T-helper 22 cell (primary cell): Measurements from ENCODE around the gene CDH12.
"Not testable (repeated sequence)": the region's sequence is repeated elsewhere in the genome, so short reads cannot be mapped to it uniquely, and the experiment has no call there.

Experiments used
- DNase-seq: peaks from one replicate; pipeline ENCODE4 v3.0.0-alpha.2; 2020; ENCODE audit warnings: low read depth

CDH12 gene

DNA sequence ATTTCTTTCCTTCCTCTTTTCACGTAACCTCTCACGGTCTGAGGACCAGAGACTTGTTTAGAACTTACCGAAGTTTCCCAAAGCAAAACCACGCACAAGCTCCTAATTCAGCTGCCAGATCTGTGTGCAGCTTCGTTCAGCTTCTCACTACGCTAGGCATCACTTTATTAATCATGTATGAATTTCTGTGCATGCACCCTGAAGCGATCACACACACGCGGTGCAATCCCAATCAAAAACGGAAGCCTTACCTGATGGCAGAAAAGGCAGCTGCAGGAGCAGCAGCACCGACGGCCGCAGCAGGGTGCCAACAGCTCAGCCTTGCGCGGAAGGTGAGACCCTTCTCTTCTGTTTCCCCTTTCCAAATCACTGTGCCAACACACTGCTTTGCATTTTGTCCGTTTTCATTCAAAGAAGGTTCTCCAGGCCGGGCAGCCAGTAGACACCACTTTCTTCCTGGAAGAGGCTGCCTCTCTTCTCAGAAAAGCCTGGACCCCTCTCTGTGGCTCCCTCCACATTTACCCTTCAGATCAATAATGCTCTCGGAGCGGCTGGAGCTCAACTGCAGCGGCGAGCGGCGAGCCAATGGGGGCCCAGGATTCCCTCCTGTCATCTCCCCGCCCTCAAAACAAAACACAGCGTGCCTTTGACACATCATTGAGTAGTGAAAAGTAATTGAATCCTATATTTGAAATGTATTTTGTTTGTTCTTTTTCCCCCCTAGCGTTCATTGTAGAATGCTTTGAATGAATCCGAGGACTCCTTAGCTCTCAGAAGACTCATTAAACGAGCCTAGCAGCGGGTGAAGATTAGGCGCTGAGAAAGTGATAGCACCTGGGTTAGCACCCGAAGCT, at the start of gene CDH12:
Gene CDH12, minus strand, starts transcription at position 538 of the 854 bp plus-strand sequence.
- DNase-seq = no peak

DNA sequence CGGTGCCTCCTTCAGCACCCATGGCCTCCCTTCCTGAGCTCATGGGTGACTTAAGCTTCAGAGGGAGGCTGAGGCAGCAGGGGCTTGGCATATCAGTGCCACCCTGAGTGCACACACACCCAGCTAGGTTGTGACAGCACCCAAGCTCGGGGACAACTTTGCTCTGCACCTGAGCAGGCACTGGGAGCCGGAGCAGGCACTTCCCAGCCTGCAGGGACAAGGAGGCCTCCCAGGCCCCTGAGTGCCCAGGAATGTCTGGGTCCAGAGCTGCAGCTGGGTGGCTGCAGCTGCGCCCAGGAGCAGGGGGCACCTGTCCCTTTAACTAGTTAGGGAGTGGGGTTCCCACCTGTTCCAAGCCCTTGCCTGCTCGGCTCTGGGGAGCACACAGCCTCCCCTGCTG, 48.7 kb upstream of the CDH12 start:
- no peak for DNase-seq

DNA sequence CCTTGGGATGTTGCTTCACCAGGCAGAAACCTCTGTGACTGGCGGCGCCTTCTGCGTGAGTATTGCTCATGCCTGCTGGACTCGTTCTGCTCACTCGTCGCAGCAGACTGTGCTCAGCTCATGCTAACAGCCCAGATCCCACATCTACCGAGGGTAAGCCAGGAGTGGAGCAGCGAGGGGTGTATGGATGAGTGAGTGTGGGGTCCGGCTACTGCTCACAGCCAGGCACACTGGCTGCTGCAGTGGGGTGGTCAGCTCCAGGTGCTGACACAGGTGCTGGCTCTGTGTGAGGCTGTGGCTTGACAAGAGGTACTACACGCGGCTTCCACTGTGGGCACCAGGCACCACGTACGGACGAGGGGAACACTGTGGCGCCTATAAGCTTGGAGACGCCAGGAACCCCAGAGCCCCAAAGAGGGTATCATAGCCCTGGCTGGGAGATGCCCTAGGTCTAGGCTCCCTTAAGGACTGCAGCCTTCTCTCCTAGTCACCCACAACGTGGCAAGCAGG, 47.7 kb upstream of the CDH12 start:
- no peak for DNase-seq

DNA sequence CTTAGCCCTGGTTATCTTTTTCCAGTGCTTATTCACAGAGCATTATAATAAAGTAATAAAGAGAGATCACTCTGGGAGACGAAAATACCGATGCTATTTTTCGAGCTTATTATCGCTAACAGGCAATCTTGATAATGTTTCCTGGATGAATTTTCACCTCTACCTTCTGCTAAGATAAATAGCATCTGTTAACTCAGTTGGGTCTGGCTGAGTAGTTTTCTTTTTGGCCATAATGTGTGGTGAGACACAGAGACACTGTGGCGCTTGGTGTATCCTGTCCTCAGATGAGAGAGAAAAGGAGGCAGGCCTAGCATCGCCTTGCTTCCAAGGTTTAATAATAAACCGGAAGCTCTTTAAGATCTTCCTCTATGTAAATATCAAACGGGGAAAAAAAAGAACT, 46.2 kb upstream of the CDH12 start:
- DNase-seq = no peak

DNA sequence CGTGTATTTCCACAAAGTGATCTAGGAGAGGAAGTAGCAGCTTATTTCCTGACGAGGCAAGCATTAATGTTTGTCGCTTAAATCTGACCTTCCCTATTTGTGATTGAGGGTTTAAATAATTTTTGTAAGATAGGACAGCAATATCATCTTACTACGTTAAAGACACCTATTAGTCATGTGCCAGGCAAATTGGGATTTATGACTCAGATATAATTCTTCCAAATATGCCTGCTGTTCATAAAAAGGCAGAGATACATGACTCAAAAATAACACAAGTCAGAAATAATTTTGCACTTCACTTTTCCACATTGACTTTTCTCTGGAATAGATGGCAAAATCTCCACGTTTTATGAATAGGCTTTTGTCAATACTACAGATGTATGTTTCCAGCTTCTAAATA, 43.0 kb upstream of the CDH12 start:
- no peak for DNase-seq

DNA sequence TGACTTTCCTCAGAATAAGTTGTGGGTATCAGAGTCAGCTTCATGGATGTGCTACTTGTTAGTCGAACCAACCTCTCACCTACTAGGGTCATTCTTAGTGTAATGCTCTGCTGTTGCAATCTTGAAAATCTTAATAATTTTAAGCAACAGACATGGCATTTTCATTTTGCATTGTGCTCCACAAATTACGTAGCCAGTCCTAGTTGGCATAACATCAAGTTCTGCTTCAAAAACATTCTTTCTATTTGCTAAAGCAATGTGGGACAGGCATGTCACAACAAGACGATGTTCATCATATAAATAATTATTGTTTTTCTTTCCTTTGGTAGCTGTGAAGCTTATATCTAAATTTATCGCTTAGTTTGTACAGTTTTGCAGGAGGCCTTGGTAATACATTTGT, 39.3 kb upstream of the CDH12 start:
- DNase-seq = no peak

DNA sequence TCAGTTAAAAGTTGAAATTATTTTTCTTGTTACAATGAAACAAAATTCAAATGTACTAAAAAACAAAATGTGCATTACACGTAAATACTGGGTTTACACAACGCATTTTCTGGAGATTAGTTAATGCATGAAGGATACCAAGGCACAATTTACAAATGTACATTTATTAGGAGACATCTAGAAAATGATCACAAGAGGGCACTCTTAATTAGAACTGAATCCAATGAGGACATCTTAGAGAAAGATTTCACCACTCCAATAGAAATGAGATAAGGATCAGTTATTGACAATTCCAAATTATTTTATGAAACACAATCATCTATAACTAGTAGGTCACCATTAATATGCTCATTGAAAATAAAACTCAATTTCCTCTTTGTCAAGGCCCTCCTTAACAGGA, 36.6 kb upstream of the CDH12 start:
- no peak for DNase-seq

DNA sequence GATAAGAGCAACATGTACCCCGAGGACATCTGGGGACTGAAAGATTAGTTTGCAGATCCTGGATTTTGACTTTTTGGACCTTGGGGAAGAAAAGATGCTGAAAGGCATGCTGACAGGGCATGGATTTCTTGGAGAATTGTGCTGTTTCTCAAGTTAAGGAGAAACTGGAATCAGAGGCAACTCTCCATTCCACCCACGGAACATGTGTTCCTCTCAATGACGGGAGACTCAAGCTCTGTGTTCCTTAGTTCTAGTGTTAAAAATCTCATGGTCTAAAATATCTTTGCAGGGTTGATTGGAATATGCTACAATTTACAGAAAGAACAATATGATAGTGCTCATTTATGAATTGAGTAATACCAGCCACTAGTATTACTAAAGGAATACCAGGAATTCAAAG, 34.4 kb upstream of the CDH12 start:
- DNase-seq = no peak

DNA sequence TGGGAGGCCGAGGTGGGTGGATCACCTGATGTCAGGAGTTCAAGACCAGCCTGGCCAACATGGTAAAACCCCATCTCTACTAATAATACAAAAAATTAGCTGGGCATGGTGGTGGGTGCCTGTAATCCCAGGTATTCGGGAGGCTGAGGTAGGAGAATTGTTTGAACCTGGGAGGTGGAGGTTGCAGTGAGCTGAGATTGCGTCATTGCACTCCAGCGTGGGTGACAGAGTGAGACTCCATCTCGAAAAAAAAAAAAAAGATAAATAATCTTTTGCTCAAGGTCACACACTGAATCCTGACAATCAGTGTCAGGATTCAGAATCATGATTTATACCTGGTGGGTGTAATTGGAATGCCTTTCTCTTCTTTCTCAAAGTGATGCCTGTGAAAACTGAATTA, 5.8 kb upstream of the CDH12 start:
- DNase-seq = not testable (repeated sequence)

DNA sequence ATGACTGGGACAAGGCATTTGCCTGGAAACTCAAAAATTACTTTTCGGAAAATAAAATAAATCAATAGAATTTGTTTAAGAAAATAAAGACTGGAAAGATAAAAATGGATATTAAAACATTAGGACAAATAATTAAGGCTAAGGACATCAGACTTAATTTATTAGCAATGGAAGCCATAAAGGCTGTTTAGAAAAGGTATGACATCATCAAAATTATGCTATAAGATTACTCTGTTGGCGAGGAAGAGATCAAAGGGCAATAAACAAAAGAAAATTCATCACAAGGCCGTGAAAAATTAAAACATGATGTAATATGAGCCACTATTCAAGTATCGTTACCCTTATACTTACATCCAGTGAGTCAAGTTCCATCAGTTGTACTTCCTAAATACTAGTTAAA, 2.7 kb upstream of the CDH12 start:
- DNase-seq = no peak

DNA sequence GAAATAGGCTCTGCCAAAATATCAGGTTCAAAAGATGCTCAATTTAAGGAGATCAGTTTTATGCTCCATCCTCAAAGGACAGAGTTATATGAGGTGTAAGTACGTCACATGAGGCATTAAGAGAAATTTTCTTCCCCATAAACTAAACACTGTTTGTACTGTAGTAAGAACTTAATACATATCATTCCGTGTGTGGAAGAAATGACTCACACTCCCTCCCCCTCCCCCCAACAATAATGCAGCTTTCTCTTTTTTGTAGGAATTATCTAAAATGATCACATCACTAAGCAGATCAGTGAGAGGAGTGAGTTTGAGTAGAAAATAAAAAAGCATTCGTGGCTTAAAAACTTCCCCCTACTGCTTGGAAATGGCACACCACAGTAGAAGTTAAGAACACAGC, 2.2 kb downstream of the CDH12 start:
- DNase-seq = no peak

DNA sequence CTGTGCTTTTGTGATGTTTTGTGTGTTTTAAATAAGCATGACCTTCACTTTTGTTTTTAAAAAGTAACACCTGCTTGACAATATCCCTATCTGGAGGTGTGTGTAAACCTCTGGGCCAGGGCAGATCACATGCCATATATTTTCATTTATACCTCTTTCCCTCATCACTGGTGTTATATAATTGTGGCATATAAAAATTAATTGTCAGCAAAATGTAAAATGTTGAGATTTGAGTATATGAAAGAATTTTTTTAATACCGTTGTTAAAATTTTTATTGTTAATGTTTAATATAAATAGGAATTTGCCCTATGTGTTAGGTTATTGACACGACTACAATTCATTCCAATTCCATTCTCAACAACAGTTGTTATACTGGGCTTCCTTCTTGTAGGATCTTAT, 6.5 kb downstream of the CDH12 start:
- DNase-seq = no peak

DNA sequence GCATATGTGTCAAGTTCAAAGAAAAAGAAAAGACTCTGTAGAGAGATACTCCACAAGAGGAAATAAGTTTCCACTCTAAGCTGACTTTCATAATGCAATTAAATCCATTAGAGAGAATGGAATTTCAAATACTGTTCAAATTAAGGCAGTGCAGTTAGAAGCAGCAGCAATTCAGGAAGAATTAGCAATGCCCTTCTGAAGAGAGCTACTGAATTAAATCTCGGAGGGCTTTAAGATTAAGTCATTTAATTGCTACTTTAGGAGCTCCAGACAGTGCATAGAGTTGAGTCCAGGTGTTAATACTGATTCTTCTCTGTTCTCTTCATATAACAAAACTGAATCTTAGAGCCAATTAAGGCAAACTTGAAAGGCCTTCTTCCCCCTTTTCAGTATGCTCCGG, 8.5 kb downstream of the CDH12 start:
- DNase-seq = no peak

DNA sequence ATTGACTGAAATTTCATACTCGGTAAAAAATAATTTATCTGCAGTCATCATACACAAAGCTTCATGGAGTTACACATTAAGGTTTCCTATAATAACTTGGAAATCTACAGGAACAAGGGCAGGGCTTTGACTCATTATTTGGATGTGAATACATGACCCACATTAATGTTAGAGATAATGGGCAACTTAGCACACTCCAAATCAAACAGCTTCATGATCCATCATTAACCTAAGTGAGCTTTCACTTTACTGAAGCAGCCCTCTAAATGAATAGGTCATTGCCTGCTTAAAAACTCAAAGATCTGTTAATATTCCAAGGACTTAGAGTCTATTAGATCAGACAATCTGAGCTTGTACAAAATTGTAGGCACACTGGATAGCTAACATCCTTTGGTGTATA, 9.0 kb downstream of the CDH12 start:
- no peak for DNase-seq

DNA sequence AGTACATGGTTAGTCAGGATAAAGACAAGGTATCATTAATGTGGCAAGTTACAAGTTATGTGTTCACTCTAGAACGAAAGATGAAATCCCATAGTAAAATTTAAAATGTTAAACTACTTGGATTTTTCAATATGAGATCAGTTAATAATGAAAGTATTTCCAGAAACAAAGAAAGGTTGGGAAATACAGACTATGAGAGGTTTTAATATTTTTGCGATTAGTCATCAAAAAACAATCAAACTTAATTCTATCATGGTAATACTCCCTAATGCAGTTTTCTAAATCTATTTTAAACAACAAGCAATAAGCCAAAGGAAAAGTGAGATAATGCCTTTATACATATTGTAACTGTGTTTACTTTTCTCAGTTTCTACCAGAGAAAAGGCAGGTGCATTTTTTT, 10.6 kb downstream of the CDH12 start:
- no peak for DNase-seq

DNA sequence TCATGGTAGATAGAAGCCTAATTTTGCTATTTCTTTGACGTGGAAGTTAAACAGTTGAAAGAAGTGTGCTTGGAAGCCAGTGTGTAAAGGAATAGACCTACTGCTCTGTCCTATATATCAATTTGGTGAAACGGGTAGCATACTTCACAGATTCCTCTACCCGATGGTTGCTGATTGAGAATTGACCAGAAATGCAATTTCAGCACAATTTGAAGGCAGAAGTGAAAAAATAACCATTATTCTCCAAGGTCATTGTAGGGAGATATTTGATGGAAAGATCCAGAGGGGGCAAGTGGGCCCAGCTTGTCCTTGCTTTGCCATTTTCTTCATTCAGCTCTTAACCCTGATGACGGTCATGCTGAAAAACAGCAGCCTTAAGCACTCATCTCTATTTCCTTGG, 15.3 kb downstream of the CDH12 start:
- DNase-seq = no peak

DNA sequence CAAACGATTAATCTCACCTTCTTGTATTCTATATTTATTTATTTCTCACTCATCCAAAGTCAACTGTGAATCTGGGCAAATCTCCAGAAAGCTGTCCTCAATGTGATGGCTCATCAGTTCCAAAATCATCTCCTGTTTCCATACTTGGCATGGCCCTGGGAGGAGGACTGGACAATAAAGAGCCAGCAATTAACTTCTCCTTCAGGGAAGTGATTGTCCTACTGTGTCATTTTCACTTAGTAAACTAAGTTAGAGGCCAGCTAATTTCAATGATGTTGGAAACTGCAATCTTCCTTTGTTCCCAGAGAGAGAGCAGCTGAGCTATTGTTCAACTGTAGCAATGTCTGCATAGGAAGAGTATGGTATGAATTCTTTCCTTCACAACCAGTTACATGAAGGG, 17.5 kb downstream of the CDH12 start:
- no peak for DNase-seq

DNA sequence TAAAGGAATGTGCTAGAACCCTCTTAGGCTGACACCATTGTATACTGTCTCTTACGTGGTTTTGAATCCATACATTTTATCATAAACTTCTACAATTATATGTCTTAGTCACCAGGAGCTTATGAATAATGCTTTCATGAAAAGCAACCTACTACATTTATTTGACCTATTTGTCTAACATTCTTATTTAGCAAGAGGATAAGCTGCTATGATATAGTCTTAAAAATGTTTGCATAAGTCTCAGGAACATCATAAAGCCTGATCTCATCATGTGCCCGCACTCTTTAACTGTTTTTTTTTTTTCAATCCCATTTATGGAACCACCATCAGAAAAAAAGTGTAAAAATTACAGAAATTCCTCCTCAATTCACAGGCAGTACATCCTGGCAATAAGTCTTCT, 59.7 kb downstream of the CDH12 start:
- DNase-seq = no peak

DNA sequence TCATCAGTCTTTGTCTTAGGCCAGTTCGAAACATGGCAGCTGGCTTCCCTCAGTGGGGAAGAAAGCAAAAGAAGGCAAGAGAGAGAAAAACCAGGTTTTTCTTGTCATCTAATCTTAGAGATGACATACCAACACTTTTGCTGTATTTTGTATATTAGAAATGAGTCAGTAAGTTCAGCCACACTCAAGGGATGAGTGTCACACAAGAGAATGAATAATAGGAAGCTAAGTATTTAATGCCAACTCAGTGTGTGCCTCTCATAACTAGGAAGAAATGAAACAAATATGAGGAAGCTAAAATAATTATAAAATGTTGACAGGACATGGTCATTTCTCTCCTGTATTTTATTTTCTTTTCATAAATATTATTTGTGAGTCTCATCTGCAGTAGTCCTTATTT, 65.3 kb downstream of the CDH12 start:
- no peak for DNase-seq

DNA sequence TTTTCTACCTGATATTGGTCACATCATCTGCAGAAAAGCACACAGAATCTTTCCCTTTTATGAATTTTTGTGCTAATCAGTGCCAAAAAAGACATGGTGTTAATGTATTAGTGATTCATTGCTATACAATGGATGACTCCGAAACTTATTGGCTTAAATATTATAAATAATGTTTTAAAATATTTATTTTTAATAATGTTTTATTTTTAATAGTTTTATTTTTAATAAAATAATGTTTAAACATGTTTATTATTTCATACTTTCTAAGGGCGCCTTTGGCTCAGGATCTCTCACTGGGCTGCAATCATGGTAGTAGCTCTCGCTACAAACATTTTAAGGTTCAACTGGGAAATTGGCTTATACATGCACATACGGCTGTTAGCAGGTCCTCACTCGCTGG, 65.7 kb downstream of the CDH12 start:
- DNase-seq = no peak

DNA sequence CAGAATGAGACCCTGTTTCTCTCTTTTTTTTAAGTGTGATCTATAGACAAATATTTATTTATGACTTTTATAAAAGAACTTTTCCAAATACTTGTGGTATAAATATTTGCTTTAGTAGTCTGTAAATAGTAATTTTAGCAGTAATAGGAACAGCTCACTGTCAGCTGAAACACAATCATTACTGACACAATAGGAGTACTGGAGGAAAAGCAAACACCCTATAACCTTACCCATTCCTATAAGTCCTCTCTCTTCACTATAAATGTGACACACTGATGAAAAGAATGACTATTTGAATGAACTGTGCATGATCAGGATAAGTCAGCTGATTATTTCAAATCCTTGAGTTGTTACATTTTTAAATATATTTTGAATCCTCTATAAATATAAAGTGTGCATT, 72.4 kb downstream of the CDH12 start:
- DNase-seq = no peak

DNA sequence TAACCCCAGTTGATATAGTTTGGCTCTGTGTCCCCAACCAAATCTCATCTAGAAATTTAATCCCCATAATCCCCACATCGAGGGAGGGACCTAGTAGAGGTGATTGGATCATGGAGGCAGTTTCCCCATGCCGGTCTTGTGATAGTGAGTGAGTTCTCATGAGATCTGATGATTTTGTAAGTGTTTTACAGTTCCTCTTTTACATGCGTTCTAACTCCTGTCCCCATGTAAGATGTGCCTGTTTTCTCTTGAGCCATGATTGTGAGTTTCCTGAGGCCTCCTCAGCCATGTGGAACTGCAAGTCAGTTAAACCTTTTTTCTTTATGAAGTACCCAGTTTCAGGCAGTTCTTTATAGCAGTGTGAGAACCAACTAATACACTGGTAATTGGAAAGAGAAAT, 73.6 kb downstream of the CDH12 start:
- DNase-seq = no peak

DNA sequence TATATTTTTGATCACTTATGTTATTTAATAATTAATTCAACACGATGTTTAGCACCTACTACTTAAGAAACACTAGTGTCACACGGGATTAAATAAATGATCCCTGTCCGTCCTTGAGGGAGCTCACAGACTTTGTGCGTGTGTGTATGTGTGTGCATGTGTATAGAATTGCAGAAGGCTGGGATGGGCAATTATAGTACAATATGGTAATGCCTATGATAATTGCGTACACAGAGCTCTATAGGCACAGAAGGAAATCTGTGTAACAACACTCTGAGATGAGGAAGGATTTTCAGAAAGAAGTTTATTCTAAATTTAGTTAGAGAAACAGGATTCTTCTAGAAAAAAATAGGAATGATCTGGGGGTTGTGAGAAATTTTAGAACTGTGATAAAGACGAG, 76.9 kb downstream of the CDH12 start:
- no peak for DNase-seq

DNA sequence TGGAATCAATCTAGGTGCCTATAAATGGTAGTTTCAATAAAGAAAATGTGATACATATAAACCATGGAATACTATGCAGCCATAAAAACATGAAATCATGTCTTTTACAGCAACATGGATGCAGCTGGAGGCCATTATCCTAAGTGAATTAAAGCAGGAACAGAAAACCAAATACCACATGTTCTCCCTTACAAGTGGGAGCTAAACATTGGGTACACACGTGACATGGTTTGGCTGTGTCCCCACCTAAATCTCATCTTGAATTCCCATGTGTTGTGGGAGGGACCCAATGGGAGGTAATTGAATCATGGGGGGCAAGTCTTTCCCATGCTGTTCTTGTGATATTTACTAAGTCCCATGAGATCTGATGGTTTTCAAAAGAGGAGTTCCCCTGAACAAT, 78.9 kb downstream of the CDH12 start:
- DNase-seq = not testable (repeated sequence)
